HG03378 (cell line): ENCODE measurements around the gene SRA1.

Experiments used
- ATAC-seq: cut with Tn5 transposase; IDR thresholded peaks from one replicate; pipeline ENCODE4 v1.9.1; 2021; ENCODE audit warnings: mild to moderate bottlenecking, moderate library complexity; ENCODE audit not compliant: unreplicated experiment

Gene SRA1

DNA sequence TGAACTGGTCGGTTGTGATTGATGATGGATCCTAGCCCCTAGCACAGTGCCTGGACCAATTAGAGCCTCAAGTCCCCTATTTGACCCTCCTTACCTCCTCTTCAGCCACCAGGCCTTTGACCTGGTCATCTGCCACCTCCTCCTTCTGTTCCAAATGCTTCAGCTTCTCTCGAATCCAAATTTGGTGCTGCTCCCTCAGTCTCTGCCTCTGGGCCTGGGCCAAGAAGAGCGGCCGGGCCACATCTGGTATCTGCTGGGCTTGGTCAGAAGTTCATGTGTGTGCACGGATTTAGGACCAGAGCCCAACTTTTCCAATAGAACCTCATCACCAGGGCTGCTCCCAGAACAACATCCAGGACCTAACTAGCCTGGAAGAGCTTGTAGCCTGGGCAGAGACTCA lies 13.8 kb upstream of the SRA1 start:
- no peak for ATAC-seq

DNA sequence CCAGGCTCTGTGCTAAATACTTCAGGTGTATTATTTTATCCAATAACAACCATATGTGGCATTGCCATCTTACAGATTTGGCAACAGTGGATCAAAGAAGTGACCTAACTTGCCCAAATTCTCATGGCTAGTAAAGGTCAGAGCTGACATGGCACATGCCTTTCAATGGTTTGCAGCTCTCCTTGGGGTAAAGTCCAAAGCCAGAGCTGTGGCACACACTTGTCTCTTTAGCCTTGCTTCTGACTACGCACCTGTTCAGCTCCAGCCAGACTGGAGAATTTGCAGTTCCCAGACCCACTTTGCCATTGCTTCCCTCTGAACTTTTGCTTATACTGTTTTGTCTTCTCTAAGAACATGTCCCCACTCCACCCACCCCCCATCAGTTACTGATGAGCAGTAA lies 13.2 kb upstream of the SRA1 start:
- ATAC-seq = no peak

DNA sequence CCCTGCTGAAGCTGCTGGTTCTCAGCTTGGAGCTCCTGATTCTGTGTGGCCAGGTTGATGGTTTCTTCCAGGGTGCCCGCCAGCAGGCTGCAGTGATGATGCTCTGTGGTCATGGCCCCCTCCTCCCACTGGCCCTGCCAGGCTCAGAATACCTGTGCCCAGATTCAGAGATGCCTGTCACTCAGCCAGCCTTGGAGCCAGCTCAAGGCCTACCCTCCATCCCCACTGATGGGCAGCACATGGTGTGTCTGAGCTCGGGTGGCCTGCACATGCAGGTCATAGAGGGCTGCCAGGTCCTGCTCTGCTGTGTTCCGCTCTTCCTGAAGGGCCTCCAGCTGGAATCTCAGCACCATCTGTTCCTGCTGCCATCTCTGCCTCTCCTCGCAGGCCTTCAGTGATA lies 12.8 kb upstream of the SRA1 start:
- ATAC-seq = no peak

DNA sequence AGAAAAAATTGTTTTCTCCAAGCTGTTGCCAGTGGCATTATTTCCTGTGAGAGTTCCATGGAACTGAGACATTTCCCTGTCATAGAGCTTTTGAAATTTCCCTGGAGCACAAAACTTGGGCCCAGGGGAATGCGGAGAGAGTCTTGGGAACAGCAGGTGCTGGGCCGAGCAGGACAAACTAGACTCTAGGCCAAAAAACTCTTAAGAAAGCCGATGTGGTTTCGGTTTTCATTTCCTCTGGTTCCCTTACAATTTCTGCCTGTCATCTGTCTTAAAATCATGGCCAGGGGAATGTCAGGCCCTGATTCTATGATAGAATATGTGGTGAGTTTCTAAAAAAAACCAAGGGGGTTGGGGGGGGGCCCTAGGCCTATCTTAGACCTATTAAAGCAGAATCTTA lies 11.9 kb upstream of the SRA1 start:
- ATAC-seq = no peak

DNA sequence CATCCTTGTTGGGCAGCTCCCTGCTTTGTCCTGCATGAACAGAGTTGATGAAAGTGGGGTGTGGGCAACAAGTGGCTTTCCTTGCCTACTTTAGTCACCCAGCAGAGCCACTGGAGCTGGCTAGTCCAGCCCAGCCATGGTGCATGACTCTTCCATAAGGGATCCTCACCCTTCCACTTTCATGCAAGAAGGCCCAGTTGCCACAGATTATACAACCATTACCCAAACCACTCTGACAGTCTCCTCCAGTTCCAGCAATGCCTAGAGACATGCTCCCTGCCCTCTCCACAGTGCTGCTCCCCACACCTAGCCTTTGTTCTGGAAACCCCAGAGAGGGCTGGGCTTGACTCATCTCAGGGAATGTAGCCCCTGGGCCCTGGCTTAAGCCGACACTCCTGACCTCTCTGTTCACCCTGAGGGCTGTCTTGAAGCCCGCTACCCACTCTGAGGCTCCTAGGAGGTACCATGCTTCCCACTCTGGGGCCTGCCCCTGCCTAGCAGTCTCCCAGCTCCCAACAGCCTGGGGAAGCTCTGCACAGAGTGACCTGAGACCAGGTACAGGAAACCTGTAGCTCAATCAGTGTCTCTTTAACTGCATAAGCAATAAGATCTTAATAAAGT lies 11.3 kb upstream of the SRA1 start:
- ATAC-seq = no peak

DNA sequence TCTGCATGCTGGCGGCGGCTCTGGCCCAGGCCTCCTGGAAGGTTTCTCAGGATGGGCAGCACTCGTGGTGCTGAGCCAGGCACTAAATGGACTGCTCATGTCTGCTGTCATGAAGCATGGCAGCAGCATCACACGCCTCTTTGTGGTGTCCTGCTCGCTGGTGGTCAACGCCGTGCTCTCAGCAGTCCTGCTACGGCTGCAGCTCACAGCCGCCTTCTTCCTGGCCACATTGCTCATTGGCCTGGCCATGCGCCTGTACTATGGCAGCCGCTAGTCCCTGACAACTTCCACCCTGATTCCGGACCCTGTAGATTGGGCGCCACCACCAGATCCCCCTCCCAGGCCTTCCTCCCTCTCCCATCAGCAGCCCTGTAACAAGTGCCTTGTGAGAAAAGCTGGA lies 10.6 kb upstream of the SRA1 start:
- no peak for ATAC-seq

DNA sequence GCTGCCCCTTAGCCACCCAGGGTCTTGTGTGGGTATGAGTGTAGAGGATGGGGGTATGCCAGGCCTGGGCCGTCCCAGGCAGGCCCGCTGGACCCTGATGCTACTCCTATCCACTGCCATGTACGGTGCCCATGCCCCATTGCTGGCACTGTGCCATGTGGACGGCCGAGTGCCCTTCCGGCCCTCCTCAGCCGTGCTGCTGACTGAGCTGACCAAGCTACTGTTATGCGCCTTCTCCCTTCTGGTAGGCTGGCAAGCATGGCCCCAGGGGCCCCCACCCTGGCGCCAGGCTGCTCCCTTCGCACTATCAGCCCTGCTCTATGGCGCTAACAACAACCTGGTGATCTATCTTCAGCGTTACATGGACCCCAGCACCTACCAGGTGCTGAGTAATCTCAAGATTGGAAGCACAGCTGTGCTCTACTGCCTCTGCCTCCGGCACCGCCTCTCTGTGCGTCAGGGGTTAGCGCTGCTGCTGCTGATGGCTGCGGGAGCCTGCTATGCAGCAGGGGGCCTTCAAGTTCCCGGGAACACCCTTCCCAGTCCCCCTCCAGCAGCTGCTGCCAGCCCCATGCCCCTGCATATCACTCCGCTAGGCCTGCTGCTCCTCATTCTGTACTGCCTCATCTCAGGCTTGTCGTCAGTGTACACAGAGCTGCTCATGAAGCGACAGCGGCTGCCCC lies 10.0 kb upstream of the SRA1 start:
- no peak for ATAC-seq

DNA sequence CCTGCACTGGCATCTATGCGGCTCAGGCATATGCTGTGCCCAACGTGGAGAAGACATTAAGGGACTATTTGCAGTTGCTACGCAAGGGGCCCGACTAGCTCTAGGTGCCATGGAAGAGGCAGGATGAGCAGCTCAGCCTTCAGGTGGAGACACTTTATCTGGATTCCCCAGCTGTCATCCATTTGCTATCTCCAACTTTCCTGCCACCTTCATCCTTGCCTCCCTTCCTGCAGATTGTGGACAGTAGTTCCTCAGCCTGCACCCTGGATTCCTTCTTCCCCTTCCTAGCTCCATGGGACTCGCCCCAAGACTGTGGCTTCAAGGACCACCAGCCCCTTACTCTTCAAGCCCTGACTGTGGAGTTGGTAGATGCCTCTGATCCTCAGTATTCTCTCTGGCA lies 9.4 kb upstream of the SRA1 start:
- ATAC-seq = no peak

DNA sequence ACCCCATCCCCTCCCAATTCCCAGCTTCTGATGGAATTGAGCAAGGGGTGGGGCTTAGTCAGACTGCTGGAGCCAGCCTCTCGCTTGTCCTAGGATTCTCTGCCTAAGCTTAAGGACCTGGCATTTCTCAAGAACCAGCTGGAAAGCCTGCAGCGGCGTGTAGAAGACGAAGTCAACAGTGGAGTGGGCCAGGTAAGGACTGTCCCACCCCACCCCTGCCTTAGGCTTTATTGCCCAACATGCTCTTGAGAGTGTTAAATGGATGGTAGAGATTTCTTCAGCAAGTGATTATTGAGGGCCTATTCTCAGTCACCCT lies 8.5 kb upstream of the SRA1 start:
- no peak for ATAC-seq

DNA sequence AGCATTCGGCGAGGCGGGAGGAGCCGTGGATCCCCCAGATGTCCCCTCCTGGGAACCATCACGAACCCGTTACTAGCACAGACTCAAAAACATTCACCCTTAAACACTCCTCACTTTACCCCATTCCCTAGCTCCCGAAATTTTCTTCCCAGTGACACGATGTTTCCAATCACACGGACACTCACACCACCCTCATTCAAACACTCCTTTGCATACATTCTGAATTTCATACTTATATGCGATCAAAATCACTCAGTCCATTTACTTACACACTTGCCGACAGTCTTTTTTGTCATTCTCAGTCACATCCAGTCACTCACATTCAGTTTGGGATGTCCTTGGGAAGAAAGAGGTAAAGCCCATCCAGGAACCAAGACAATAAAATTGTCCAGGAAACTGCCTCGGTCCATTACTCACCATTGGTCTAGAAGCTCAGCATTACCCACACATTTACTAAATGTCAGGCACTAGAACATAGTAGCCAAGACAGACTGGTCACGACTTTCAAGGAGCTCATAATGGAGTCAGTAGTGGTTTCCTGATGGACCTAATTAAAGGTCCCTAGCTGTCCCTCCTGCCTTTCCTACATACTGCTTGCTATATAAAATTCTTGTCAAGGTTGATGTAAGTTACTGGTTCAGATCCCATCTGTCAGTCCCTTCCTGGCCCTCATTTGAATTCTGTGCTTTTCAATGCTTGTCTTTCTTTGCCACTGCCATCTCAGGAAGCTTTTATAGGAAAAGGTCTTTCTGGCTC lies 7.9 kb upstream of the SRA1 start:
- no peak for ATAC-seq

DNA sequence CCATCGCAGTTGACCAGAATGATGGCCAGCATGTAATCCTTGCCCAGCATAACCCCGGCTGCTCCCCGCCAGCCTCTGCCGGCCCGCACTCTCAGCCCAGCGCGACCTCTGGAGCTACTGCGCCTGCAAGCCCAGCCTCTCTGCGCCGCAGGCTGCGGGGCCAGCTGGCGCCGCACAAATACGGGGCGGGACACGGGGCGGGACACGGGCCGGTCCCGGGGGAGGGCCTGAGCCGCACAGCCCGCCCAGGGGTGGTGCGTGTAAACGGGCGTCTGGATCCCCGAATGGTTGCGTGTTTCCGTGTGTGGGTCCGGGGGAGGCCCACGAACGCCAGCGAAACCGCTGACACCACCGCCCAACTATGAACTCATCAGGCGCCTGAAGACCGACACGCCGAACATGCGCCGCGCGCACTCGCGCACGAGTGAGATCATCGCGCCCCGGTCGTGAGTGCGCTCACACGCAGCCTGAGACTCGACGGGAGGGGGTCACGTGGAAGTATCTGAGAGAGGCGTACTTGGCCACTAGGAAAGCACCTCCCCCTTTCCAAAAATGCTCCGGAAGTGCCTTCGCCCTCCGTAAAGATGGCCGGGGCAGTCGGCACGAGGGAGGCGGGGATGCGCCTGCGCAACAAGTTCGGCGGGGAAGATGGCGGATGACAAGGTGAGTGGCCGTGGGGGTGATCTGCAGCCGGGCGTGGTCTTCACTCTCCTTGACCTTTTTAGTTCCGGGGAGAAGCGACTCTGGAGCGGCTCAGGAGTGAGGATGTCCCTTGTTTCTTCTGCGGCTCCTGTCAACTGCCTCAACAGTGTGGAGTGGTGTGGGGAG lies 7.1 kb upstream of the SRA1 start, which contains the start of the genes APBB3 and SLC35A4:
Gene APBB3 (minus strand): TSS at position 403 of the 828 bp plus-strand sequence. CDS start 353 bp downstream, at position 50.
Gene SLC35A4 (plus strand): TSS at position 633 of the 828 bp plus-strand sequence. CDS start 2,342 bp downstream, outside the sequence.
- peak; percentile 88 for ATAC-seq

DNA sequence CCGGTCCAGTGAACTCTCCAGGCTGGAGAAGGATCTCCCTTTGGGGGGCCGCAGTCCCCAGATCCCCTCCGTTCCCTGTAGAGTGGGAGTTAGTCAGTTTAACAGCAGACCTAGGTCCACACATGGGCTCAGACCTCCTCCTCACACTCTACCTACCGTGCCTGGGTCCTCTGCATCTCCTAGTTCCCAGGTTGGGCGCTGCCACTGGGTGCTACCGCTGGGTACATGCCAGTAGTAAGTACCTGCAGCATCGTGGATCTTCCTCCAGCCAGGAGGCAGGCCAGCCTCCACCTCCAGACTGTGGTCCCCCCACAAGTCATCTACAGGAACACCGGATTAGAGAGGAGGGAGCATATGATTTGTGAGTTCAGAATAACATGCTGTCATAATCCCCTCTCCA lies 6.3 kb upstream of the SRA1 start:
- ATAC-seq = no peak

DNA sequence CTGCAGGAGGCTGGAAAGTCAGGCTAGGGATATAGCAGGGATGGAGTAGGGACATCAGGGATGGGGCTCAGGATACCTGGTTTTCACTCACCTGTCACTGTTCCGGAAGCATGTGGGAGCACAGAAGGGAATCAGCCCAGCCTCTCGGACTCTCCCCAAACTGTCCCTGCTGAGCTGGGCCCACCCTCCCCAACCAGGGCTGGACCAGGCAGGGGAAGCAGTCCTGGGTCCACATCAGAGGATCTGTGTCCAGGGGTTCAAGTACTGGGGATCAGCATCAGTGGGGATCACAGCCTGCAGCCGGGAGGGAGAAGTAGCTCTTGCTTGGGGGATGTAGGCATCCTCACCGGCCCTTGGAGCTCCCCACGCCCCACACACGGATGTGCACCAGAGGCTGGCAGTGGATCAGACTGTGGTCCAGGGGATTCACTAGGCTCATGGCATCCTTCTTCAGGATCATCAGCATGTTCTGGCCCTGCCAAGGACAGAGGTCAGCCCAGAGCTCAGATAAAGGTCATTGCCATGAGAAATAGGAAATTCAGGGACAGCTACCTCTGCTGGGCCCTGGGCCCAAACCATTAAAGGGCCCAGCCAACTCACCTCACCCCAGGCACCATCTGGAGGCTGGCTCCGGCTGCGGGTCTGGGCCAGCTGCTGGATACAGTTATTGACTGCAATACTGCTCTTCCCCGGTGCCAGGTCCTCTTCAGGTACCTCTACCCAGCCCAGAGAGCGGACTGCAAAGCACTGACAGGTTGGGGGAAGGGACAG lies 4.7 kb upstream of the SRA1 start:
- ATAC-seq = no peak

DNA sequence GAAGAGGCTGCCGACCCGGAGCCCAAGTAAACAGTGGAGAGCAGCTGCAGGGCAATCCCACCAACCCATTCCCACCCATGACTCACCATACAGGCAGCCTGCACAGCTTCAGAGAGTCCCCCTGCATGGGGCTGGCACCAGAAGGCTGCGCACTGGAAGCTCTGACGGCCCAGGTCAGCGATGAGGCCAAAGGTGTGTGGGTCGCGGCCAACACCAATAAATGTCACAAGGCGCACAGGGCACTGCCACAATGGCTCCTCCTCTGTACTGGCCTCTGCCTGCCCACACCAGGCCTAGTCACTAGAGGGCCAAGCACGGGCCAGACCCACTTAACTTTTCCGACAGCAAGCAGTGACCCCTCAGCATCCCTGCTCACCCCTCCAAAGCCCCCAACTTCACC lies 3.0 kb upstream of the SRA1 start:
- no peak for ATAC-seq

DNA sequence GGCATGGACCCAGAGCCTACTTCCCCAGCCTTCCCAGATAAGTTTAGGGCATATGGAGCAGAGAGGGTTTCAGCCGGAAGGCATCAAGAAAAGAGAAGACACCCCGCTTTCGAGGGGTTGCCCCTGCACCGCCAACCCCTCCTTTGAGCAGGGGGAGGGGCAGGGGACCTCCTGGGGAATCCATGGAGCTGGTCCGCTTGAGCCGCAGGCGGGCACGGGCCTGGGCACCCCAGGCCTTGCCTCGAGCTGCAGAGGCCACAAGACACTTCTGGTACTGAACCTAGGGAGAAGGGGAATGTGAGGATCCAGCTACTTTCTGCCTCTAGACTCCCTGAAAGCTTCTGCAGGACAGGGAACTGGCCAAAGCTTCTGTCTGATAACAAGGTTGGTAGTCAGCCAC lies 1.3 kb upstream of the SRA1 start:
- ATAC-seq = no peak

DNA sequence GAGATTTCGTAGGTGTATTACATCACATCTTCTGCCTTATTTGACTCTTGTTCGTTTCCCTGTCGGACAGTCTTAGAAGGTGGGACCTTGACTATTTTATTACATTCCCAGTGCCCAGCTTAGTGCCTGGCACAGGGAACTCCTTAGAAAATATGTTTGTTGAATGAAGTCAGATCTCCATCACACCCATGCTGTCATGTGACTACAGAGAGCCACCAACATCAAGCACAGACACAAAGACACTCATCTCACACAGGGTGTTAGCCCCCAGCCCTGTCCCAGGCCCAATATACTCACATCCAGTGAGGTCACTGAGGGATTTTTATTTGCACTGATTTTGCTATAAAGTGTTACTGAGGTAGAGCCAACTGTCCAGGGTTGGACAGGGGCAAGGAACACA lies 692 bp upstream of the SRA1 start:
- ATAC-seq = no peak

DNA sequence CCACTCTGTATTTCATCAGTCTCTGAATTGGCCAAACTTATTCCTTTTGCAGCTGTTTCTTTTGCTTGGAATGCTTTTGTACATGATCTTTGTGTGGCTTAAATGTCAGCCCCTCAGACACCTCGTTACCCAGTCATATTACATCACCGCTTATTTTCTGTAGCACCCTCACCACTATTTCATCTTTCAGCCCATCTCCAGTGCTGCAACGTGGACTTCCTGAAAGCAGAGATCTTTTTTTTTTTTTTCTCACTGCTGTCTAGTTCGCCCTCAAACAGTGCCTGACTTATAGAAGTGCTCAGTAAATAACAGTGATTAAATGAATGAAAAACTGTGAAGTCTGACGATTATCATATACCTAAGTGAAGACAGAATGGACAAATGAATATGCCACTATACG lies 835 bp downstream of the SRA1 start:
- no peak for ATAC-seq

DNA sequence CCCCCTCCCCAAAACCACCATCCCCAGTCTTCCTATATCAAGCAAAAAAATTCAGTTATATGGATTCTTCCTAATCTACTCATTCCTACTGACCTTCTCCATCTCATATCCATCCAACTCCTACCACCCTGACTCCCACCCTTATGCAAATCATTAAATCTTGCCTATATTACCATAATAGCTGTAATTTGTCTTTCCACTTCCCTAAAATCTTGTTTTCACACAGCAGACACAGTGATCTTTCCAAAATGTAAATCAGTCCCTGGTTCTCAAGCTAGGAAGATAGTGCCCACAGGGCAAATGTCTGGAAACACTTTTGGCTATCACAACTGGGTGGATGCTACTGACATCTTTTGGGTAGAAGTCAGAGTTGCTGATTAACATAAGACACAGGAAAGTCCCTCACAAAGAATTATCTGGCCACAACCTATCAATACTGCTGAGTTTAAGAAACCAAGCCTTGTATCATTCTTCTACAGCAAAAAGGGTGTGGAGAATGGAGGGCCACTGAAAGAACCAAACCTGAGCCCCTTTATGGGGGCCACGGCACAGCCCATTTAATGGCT lies 1.4 kb downstream of the SRA1 start:
- peak; percentile 27 for ATAC-seq

DNA sequence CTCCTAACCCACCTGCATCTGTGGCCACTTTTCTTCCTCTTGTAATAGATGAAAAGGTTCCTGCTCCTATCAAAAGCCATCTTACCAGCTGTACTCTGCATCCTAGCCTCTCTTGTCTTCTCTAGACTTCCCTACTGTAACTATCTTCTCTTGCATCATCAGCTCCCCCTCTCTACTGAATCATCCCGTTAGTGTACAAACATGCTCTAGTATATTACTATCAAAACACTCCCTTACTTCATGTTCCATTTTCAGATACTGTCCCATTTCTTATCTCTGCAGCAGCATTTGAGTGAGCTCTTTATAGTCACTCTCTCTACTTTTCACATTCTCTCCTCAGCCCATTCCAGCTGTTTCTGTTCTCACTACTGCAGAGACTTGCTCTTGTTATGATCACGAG lies 2.8 kb downstream of the SRA1 start:
- ATAC-seq = no peak

DNA sequence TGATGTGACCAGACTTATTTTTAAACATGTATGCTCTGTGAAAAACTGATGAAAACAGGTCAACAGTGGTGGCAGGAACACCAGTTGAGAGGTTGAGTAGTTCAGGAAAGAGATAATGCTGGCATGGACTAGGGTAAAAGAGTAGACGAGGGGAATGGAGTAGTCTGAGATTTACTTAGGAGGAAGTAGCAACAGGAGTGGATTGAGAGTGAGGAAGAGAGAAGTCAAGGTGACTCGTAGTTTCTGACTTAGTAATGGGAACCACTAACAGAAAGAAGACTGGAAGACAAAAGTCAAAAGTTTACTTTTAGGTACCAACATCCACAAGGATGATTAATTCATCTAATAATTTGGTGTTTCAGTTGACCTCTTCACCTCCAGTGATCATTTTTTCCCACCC lies 3.6 kb downstream of the SRA1 start:
- ATAC-seq = no peak
